Vagina (tissue), 2 donors: ENCODE results near the gene PDE3A. TPM values are rescaled to one million over a fixed set of nuclear protein-coding genes. Genes with fewer than 3 reads are reported as not detected.

Experiments
- DNase-seq, 2 donors: peaks; one replicate each; pipeline ENCODE4 v3.0.0-alpha.2; 2017; ENCODE audit errors: extremely low spot score in 2 of 2
- H3K27ac ChIP-seq: fragments of 200-600 bp; sonication (generic); one replicate; pipeline ENCODE4 v1.5.1; 2019
- H3K27me3 ChIP-seq: fragments of 200-600 bp; sonication (generic); one replicate; pipeline ENCODE4 v1.5.1; 2019
- H3K36me3 ChIP-seq, 2 donors: fragments of 200-600 bp; sonication (generic); one replicate each; pipeline ENCODE4 v1.5.1; 2017 to 2019
- H3K4me1 ChIP-seq: fragments of 200-600 bp; sonication (generic); one replicate; pipeline ENCODE4 v1.5.1; 2019
- H3K4me3 ChIP-seq, 2 donors: fragments of 200-600 bp; sonication (generic); 1 replicate in 1 of 2; 2 replicates in 1 of 2; pipeline ENCODE4 v1.5.1; 2016 to 2019
- H3K9me3 ChIP-seq: fragments of 200-600 bp; sonication (generic); one replicate; pipeline ENCODE4 v1.5.1; 2019
- POLR2A ChIP-seq, 2 donors: fragments of 450-650 bp; IDR thresholded peaks; one replicate each; pipeline ENCODE4 v1.6.1; 2017; ENCODE audit warnings: antibody characterized with exemption in 2 of 2, mild to moderate bottlenecking in 2 of 2, moderate library complexity in 2 of 2
- POLR2AphosphoS5 ChIP-seq, 2 donors: sonication (generic); formaldehyde crosslinking; IDR thresholded peaks; one replicate each; pipeline ENCODE4 v1.9.0; 2017; ENCODE audit warnings: antibody characterized with exemption in 2 of 2, mild to moderate bottlenecking in 2 of 2, low read depth in 1 of 2; ENCODE audit not compliant: insufficient read depth in 1 of 2
- intact Hi-C: fragments of 100-400 bp; cut with DNase I; formaldehyde crosslinking; loops from one replicate; pipeline ENCODE4 v1.15.1; 2023
- total RNA-seq: library from RNA; depleted of rRNA; stranded (reverse); fragments of >200 nt; gene quantifications from one replicate; pipeline ENCODE4 v1.2.3, GENCODE V29; 2016
- TF ChIP-seq, protein P1 (sequence below), 3 experiments: fragments of 450-650 bp in 2 of 3; fragments of 200-600 bp in 1 of 3; sonication (generic) in 1 of 3; IDR thresholded peaks; one replicate each; pipeline ENCODE4 v1.5.1; 2017 to 2019; ENCODE audit warnings: antibody characterized with exemption in 3 of 3, mild to moderate bottlenecking in 2 of 3, moderate library complexity in 2 of 3

The PDE3A gene
- total RNA-seq, 1 donor from 2014 or later = 9.6 TPM

DNA sequence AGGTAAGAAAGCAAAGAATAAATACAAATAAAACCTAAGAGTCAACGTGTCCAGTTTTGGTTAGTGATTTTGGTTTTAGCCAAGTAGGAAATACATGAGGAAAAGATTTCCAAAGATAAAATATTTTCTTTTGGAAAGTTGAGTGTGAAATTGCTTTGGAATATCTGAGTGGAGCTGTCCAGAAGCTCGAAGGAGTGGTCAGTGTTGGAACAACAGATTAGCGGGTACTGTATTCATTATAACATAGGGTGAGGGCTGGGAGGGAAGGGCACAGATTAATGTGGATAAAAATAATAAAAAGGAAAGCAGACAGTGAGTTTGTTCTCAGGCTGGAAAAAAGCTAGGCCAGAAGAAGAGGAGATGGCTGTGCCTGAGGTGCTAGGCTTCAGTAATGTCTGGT lies 225.3 kb downstream of the PDE3A start:
- H3K27ac ChIP-seq = no peak overlapping the region
- intact Hi-C loops = no loop called here
- H3K27me3 ChIP-seq = no peaks in the 10 kb centered on the region
- no peaks in the 10 kb centered on the region for H3K36me3 ChIP-seq
- DNase-seq = no peak
- no peak overlapping the region for H3K4me3 ChIP-seq
- no peak for TF ChIP-seq POLR2A (IDR thresholded peaks at IDR 0.05)
- no peak for TF ChIP-seq POLR2AphosphoS5 (IDR thresholded peaks at IDR 0.05; ENCODE audit: insufficient read depth in 1 of 2, low read depth in 1 of 2)
- TF ChIP-seq, protein P1, sequence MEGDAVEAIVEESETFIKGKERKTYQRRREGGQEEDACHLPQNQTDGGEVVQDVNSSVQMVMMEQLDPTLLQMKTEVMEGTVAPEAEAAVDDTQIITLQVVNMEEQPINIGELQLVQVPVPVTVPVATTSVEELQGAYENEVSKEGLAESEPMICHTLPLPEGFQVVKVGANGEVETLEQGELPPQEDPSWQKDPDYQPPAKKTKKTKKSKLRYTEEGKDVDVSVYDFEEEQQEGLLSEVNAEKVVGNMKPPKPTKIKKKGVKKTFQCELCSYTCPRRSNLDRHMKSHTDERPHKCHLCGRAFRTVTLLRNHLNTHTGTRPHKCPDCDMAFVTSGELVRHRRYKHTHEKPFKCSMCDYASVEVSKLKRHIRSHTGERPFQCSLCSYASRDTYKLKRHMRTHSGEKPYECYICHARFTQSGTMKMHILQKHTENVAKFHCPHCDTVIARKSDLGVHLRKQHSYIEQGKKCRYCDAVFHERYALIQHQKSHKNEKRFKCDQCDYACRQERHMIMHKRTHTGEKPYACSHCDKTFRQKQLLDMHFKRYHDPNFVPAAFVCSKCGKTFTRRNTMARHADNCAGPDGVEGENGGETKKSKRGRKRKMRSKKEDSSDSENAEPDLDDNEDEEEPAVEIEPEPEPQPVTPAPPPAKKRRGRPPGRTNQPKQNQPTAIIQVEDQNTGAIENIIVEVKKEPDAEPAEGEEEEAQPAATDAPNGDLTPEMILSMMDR (IDR thresholded peaks at IDR 0.05) = no peak
- H3K9me3 ChIP-seq = no peaks in the 10 kb centered on the region
- H3K4me1 ChIP-seq = no peaks in the 10 kb centered on the region

DNA sequence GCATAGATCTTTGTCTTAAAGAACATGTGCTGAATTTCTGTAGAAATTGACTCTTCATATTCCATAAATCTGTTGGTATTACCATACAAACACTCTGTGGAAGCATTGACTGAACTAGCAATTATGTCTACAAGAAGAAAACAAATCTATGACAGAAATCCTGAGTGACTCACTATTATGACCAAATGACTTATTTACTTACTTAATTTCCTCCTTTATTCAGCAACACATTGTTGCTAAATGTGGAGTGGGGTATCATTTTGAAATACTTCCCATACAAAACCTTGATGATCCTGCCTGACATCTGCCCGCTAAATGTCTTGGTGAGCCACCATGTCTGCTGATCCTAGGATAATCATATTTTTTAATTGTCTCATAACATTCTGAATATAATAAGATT lies 227.7 kb downstream of the PDE3A start:
- no peaks in the 10 kb centered on the region for H3K9me3 ChIP-seq
- H3K4me3 ChIP-seq = no peak overlapping the region
- DNase-seq = no peak
- no peaks in the 10 kb centered on the region for H3K27me3 ChIP-seq
- no peaks in the 10 kb centered on the region for H3K36me3 ChIP-seq
- H3K27ac ChIP-seq = no peak overlapping the region
- intact Hi-C loops = no loop called here
- TF ChIP-seq POLR2AphosphoS5 (IDR thresholded peaks at IDR 0.05; ENCODE audit: insufficient read depth in 1 of 2, low read depth in 1 of 2) (no peak), POLR2A (IDR thresholded peaks at IDR 0.05) (no peak)
- TF ChIP-seq, protein P1 (IDR thresholded peaks at IDR 0.05) = no peak
- H3K4me1 ChIP-seq = no peaks in the 10 kb centered on the region

DNA sequence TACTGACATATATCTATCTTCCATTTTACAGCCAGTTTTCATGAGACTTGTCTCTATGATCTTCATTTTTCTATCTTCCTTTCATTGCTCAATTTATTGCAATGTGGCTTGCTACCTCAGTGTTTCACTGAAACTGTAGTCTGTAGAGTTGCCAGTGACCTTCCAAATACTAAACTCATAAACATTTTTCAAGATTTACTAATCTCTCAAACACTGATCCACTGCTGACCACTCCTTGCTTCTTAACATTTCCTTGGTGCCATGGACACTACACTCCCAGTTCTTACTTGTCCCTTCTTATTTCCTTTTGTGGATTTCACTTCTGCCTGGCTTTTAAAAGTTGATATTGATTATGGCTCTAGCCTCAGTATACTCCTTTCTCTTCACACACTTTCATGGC lies 231.4 kb downstream of the PDE3A start:
- no peaks in the 10 kb centered on the region for H3K9me3 ChIP-seq
- no peaks in the 10 kb centered on the region for H3K27me3 ChIP-seq
- H3K27ac ChIP-seq = no peak overlapping the region
- H3K4me1 ChIP-seq = no peaks in the 10 kb centered on the region
- no peak for DNase-seq
- no peak overlapping the region for H3K4me3 ChIP-seq
- intact Hi-C loops = no loop called here
- H3K36me3 ChIP-seq = no peaks in the 10 kb centered on the region
- no peak for TF ChIP-seq POLR2AphosphoS5 (IDR thresholded peaks at IDR 0.05; ENCODE audit: insufficient read depth in 1 of 2, low read depth in 1 of 2)
- TF ChIP-seq POLR2A (IDR thresholded peaks at IDR 0.05) = no peak
- TF ChIP-seq, protein P1 (IDR thresholded peaks at IDR 0.05) = no peak

DNA sequence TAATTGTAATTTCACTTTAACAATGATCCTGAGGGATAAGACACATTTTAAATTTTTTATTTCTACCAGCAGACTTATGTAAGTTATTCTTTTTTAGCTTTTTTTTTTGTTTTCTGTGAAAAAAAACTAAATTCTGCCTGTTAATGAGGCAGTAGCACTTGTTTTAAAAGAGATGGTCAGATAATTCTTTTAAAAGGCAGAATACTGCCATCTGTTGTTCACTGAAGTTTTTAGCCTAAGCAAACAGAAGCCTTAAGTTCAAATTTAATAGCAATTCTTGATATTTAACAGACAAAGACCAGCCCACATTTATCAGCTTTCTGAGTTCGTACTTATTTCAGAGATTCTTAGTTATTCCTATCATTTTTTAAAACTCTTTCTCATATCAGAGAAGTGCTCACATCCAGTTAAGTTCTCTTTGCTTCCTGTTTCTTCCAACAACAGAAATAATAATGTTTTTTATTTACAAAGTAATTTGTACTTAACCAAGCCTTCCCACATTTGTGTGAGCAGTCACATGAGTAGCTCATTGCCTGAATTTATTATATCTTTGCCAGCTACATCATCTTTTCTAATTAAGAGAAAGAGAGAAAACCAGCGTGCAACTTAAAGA lies 233.4 kb downstream of the PDE3A start:
- Histone ChIP-seq H3K27me3 (no peaks in the 10 kb centered on the region), H3K27ac (no peak overlapping the region), H3K36me3 (no peaks in the 10 kb centered on the region), H3K4me3 (no peak overlapping the region), H3K4me1 (no peaks in the 10 kb centered on the region), H3K9me3 (no peaks in the 10 kb centered on the region)
- intact Hi-C loops = no loop called here
- no peak for DNase-seq
- TF ChIP-seq POLR2AphosphoS5 (IDR thresholded peaks at IDR 0.05; ENCODE audit: insufficient read depth in 1 of 2, low read depth in 1 of 2) (no peak), POLR2A (IDR thresholded peaks at IDR 0.05) (no peak)
- TF ChIP-seq, protein P1 (IDR thresholded peaks at IDR 0.05) = no peak

DNA sequence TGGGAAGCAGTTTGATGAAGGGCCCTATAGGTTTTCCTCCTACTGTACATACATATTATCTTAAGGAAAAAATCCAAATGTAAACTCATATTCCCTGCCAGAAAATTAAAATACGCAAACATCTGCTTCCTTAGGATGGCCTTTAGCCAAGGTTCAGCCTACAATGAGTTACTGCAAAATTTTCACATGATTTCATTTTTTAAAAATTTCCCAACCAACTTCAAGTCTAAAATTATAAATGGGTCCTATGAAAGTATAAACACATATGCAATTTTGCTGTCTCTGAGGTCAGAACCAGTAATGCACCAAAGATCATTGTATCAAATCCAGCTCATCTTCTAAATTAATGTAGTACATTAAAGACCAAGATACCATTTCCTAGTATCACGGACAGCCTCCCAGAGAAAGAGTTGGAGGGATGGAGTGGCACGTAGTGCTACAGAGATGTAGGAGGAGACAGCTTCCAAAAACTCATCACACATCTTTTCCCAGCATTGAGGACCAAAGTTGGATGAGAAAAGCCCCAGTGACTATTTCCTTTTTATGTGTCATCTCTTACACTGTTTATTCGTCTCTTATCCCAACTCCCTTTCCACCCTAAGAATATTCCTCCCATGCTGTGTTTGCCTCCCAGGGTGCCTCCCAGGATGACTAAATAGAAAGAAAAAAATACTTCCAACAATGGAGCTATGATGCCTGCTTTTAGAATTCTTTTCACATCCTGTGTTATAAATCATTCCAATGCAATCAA lies 234.5 kb downstream of the PDE3A start:
- Histone ChIP-seq H3K27me3 (no peaks in the 10 kb centered on the region), H3K27ac (no peak overlapping the region), H3K4me1 (no peaks in the 10 kb centered on the region), H3K4me3 (no peak overlapping the region), H3K36me3 (no peaks in the 10 kb centered on the region), H3K9me3 (no peaks in the 10 kb centered on the region)
- intact Hi-C loops = no loop called here
- TF ChIP-seq, protein P1 (IDR thresholded peaks at IDR 0.05) = no peak
- TF ChIP-seq POLR2AphosphoS5 (IDR thresholded peaks at IDR 0.05; ENCODE audit: insufficient read depth in 1 of 2, low read depth in 1 of 2) = no peak
- no peak for TF ChIP-seq POLR2A (IDR thresholded peaks at IDR 0.05)
- DNase-seq = no peak
